GM19455 (cell line): Measurements from ENCODE around the gene BEX5.
A peak's percentile ranks its signal among the peaks of the same experiment; 100 is the strongest.
"Not testable (repeated sequence)": the region's sequence is repeated elsewhere in the genome, so short reads cannot be mapped to it uniquely, and the experiment has no call there.

ENCODE experiments used
- ATAC-seq: cut with Tn5 transposase; IDR thresholded peaks from one replicate; pipeline ENCODE4 v1.9.1; 2021; ENCODE audit not compliant: unreplicated experiment

Gene BEX5

DNA sequence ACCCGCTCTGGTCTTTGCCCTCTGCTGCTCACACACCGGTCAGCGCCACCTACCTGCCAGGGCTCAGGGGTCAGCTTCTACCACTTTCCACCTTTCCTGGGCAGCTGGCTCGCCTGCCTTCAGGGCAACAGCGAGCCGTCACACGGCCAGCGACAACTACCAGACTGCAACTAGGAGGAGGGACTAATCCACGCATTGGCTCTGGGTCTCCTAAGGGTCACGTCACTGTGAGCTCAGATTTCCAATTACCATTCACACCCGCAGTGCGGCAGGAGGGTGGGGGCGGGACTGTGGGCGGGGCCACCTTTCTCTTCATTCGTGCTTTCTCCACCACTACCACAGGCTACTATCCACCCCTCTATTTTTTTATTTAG, at the start of gene BEX5:
TSS of gene BEX5 (minus strand) at position 172 of the 374 bp plus-strand sequence. CDS start 1,712 bp downstream, outside the sequence.
- peak; percentile 81 for ATAC-seq

DNA sequence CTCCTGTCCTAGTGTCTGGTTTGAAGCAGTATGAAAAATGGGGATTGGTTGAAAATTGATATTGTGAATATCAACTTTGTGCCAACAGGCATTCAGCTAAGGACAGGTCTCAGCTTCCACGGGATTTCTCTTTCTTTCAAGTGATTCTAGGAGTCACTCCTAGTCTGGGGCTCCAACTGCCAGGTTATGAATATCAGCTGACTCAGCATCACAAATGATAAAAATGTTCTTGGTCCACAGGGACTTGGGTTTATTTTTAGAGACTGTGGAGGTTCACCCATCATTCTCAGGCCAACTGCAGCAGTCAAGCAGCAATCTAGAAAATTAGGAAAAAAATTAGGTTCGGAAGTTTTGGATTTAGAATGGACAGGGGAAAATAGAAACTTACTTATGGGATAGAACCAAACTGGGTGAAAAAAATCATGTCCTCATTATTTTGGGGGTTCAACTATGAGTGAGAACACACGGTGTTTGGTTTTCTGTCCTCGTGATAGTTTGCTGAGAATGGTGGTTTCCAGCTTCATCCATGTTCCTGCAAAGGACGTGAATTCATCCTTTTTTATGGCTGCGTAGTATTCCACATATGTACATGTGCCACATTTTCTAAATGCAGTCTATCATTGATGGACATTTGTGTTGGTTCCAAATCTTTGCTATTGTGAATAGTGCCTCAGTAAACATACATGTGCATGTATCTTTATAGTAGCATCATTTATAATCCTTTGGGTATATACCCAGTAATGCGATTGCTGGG, 30.4 kb upstream of the BEX5 start:
- ATAC-seq, result no peak

DNA sequence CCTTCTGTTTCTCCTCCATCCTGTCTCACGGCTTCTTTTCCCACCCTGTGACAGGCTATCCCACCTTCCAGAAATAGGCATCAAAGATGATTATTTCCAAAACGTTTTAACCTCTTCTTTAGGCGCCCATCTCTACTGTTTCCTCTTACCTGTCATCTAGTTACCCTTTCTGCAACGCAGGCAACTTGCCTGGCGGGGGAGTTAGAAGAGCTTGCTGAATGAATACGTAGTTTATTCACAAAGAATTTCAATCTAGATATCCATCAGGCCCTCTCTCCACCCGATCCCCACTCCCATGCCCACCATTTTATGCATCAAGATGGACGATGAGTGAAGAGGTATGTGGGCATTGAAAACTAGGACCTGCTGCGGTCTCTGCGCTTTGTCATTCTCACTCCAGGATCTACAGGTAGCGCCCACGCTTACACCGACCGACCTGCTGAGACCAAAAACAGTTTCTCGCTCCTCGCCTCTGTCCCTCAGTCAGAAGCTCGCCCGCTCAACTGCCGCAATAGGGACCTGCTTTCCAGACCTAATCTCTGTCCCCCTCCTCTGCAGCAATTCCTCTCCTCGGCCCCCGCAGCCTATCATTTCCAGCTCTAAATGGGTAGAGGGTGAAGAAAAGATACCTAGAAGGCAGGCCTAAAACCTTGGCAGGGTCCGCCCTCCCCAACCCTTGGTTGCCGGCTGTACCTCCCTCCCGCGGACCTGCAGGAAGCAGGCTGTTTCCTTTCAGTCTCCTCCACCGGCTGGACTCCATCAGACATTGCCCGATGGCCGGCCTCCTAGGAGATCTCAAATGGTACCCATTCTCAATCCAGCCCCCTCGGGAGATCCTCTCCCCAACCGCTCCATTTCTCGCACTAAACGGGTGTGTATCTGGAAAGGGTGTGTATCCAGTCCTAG, 624 bp downstream of the BEX5 start:
- ATAC-seq, result peak; percentile 33

DNA sequence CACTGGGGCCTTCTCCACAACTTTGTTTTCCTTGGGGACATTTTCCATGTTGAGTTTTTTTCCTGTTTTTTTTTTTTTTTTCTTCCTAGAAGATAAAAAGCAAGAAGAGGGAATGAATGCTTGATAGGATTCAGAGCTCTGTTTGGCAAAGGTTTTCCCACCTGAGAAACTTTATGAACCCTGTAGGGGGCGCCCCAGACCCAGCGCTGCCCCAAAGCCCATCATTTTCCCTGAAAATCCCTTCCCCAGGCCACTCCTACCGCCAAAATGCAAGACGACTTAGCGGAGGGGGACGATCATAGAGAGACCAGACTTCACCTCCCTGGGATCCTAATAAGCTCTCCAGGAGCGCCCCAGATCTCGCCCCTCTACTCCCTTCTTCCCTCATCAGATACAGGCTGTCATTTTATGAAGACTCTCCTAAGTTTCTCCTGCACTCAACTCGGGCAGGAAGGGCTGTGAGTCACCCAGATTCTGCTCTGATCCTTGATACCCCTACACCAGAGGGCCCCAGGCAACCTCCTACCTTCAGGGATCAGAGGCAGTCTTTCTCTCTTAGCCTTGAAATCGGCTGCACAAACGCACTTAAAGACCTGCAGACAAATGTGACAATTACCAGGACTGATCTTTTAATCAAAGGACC, 1.4 kb downstream of the BEX5 start:
- no peak for ATAC-seq

DNA sequence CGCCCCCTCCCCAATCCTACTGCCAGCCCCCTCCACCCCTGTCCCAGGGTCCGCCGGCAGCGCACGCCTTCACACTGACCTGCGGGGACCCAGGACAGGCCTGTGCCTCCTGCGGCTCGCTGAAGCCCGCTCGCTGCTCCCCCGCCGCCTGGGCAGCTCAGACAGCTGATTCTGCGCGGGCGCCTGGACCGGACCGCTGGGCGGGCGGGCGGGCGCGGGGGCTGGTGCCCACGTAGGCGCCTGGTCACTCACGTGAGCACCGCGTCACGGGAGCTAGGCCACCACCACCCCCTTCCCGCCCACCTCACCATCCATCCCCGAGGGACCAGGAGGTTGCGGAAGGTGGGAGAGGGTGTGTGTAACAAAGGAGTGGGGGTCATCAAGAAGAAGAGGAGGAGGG, 13.5 kb downstream of the BEX5 start, which contains the start of gene TCEAL6:
TSS of gene TCEAL6 (minus strand) at position 208 of the 400 bp plus-strand sequence.
- ATAC-seq, result not testable (repeated sequence)

DNA sequence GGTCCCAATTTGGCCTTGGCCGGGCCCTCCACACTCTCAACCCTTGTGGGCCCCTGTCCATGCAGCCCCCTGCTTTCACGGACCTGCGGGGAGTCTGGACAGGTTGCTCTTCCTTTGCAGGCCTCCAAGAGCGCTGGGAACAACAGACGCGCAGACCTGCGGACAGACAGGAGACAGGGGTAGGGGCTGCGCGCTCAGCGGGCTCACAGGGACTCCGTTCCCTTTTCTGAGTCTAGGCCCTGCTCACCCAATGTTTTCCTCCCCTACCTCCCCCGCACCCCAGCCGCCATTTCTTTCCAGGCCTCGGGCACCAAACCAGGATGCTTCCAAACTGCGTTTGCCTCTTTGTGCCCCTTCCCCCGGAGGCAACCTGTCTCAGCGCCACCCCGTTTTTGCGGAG, 14.1 kb downstream of the BEX5 start:
- not testable (repeated sequence) for ATAC-seq

DNA sequence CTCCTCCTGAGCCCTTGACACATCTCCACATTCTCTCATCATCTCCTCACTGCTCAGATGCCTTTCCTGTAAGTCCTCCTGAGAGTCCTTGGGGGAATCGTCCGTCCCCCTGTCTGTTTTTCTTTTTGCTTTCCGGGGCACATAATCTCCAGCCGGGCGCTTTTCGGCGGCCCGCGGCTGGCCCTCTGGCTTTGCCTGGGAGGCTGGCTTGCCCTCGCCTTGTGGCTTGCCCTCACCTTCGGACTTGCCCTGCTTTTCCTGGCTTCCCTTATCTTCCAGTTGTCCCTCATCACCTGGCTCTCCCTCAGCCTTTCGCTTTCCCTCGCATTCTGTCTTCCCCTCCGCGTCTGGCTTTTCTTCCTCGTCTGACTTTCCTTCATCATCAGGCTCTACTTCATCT, 14.9 kb downstream of the BEX5 start:
- ATAC-seq, result not testable (repeated sequence)

DNA sequence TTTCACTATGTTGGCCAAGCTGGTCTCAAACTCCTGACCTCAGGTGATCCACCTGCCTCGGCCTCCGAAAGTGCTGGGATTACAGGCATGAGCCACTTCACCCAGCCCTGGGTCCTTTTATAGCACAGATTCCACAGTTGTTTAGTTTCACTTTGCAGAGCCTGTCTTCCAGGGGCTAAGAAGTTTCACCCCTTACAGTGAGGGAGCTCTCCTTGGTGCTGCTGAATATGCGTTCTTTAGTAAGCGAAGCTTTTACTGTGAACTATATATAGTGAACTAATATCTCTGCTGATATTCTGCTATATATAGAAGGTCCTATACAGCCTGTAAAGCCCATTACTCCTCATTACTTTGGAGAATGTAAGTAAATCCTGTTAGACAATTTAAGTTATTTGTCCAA, 17.7 kb downstream of the BEX5 start:
- no peak for ATAC-seq

DNA sequence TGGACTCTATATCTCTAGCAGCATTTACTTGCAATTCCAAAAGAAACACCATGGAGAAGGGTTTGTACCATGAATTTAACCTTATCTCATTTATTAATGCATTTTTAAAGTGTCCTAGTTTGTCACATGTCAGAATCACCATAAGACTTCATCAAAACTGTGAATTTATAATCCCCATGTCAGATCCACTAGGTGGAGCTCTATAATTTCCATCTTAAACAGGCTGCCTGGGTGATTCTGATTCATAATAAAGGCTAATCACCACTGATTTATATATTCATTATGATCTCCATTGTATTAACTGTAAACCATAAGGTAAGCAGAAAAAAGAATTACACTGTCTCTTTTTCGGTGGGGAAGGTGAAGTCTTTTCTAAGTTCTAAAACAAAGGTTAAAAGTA, 26.3 kb downstream of the BEX5 start:
- ATAC-seq, result no peak

DNA sequence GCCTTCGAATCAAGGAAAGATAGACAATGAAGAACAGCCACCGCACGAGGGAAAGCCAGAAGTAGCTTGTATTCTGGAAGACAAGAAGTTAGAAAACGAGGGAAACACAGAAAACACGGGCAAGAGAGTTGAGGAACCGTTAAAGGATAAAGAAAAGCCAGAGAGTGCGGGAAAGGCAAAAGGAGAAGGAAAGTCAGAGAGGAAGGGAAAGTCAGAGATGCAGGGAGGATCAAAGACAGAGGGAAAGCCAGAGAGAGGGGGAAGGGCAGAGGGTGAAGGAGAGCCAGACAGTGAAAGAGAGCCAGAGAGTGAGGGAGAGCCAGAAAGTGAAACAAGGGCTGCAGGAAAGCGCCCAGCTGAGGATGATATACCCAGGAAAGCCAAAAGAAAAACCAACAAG, 28.9 kb downstream of the BEX5 start:
- ATAC-seq, result no peak

DNA sequence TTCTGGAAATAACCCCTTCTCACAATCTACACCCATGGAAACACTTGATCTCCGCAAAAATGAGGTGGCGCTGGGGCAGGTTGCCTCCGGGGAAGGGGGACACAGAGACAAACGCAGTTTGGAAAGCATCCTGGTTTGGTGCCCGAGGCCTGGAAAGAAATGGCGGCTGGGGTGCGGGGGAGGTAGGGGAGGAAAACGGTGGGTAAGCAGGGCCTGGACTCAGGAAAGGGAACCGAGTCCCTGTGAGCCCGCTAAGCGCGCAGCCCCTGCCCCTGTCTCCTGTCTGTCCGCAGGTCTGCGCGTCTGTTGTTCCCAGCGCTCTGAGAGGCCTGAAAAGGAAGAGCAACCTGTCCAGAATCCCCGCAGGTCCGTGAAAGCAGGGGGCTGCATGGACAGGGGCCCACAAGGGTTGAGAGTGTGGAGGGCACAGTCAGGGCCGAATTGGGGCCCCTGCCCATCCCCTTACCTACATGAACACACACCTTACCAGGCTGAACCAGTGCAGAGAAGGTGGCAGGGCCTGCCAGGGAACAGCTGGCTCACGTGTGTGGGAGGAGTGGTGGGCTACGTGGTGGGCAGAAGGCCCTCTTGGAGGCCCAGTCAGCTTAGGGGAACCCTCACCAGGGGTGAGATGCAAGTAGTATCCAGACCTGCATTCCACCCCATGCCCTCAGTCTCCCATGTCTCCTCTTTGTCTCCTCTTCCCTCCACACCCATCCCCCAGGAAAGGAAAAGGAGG, 29.5 kb downstream of the BEX5 start:
- ATAC-seq, result not testable (repeated sequence)

DNA sequence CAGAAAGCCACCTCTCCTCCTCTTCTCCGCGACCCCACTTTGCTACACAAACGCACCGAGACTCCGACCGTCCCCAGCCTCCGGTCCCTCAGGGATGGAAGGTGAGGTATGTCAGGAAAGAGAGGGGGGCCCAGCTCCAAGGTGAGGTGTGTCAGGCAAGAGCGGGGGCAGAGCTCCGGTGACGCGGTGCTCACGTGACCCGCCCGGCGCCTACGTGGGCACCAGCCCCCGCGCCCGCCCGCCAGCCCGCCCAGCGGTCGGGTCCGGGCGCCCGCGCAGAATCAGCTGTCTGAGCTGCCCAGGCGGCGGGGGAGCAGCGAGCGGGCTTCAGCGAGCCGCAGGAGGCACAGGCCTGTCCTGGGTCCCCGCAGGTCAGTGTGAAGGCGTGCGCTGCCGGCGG, 30.3 kb downstream of the BEX5 start, which contains the start of gene TCEAL2:
TSS of gene TCEAL2 (plus strand) at position 244 of the 400 bp plus-strand sequence. CDS start 1,152 bp downstream, outside the sequence.
- ATAC-seq, result not testable (repeated sequence)

DNA sequence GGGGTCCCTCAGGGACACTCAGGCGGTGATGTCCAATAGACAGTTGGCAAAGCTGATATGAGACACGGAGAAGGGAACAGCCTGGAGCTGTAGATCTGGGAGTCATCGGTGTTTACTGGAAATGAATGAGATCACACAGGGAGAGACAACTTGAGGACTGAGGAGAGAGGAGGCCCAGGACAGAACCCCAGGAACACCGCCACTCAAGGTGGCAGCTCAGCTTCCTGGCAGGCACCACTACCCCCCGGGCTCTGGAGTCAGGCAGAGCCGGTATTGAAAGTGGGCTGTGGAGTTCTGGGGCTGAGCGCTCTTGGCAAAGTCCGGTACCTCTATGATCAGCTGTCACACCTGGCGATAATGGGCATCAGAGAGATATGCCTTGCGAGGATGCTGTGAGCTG, 30.8 kb downstream of the BEX5 start:
- ATAC-seq, result not testable (repeated sequence)

DNA sequence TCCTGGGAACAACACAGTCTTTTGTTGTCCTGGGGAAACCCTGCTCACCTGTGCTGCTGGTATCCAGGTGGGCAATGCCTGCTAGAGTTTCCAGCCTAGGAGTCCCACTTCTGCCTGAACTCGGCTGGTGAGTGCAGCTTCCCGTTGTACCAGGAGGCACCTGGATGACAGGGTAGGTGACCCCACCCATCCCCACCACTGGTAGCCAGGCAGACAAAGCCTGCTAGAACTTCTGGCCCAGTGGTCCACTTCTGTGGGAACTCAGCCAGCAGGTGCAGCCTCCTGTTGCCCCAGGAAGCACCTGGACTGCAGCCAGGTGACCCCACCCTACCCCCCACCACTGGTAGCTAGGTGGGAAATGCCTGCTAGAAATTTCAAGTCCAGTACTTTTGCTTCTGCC, 40.0 kb downstream of the BEX5 start:
- ATAC-seq, result no peak

DNA sequence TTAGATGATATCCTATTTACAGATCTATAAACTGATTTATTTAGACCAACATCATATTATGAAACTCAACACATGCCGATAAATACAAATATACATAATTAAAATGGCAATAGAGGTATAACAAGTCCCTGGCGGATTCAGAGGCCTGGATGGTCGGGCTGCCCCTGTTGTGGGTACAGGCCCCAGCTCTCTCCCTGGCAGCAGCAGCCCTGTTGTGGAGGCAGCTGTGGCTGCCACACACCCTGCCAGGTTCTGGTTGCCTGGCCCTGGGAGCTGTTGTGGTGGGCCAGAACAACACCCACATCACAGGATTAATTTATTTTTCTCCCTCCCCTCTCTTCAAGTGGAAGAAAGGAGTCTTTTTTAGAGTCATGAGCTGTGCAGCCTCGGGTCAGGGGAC, 42.4 kb downstream of the BEX5 start:
- ATAC-seq, result no peak
